ENCODE data around the gene MCM6. TPM values are rescaled to one million over a fixed set of nuclear protein-coding genes. Genes with fewer than 3 reads are reported as not detected.

The MCM6 gene
- total RNA-seq, 1 donor from 2014 or later, result 7.0 TPM

DNA sequence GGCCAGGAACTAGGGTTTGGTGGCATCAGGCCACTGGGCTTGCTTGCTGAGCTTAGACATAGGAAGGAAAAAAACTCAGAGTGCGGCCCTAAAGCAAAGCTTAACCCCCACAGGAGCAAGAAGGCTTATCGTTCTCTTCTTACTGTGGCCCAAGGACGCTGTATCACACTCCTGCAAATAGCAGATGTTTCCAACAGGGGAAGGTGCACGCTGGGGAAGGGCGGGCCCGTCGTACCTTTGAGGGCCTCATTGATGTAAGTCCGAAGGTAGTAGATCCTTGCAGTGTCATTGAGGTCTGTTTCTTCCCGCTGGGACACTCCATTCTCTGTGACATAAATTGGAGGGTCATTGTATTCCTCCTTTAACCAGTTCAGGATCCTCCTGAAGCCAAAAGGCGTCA lies 85.8 kb downstream of the MCM6 start:
- DNase-seq (ENCODE audit: low read depth), result no peak

Other genes with a start within 250 kb of the MCM6 start
- 69.0 and 73.7 TPM in 2 replicates for gene UBXN4, start 134.6 kb downstream of the MCM6 start, total RNA-seq
- gene LCT, start 39.3 kb downstream of the MCM6 start, total RNA-seq, result 0.16 TPM in 1 of 2 replicates, not detected in the other
- 76.5 and 84.3 TPM in 2 replicates for gene DARS1, start 109.2 kb upstream of the MCM6 start, total RNA-seq
- gene CXCR4, start 241.7 kb upstream of the MCM6 start, total RNA-seq, result not detected in 2 replicates

Measured in myocyte (in vitro differentiated cells).